HG03064 (cell line): ENCODE data around the gene CLCNKA.
"Not testable (repeated sequence)": the region's sequence is repeated elsewhere in the genome, so short reads cannot be mapped to it uniquely, and the experiment has no call there.

Experiments
- ATAC-seq: cut with Tn5 transposase; IDR thresholded peaks from one replicate; pipeline ENCODE4 v1.9.1; 2021; ENCODE audit warnings: low read depth; ENCODE audit not compliant: unreplicated experiment

Gene CLCNKA

GRCh38 chr1:16057314-16057915 is 35.6 kb downstream of the CLCNKA start:
- ATAC-seq, result not testable (repeated sequence)

GRCh38 chr1:16058394-16059120 is 36.7 kb downstream of the CLCNKA start:
- not testable (repeated sequence) for ATAC-seq

GRCh38 chr1:16061266-16061665 is 39.4 kb downstream of the CLCNKA start:
- ATAC-seq, result no peak

- ATAC-seq, result not testable (repeated sequence)
These were observed 40.3 kb downstream of the CLCNKA start for GRCh38 chr1:16061989-16062686.

GRCh38 chr1:16062687-16063075 is 40.8 kb downstream of the CLCNKA start:
- ATAC-seq, result not testable (repeated sequence)

GRCh38 chr1:16063226-16063829 is 41.5 kb downstream of the CLCNKA start:
- no peak for ATAC-seq

GRCh38 chr1:16063921-16064320 is 42.1 kb downstream of the CLCNKA start:
- no peak for ATAC-seq

- no peak for ATAC-seq
These were observed 42.9 kb downstream of the CLCNKA start for GRCh38 chr1:16064536-16065268.

GRCh38 chr1:16065269-16065576 is 43.4 kb downstream of the CLCNKA start:
- no peak for ATAC-seq

GRCh38 chr1:16066245-16066644 is 44.4 kb downstream of the CLCNKA start:
- no peak for ATAC-seq

- ATAC-seq, result no peak
These were observed 45.4 kb downstream of the CLCNKA start for GRCh38 chr1:16067127-16067768.

- ATAC-seq, result no peak
These were observed 46.1 kb downstream of the CLCNKA start for GRCh38 chr1:16067933-16068332.

GRCh38 chr1:16068356-16069270 is 46.8 kb downstream of the CLCNKA start:
- no peak for ATAC-seq

GRCh38 chr1:16070640-16071355 is 49.0 kb downstream of the CLCNKA start:
- no peak for ATAC-seq

GRCh38 chr1:16071614-16072013 is 49.8 kb downstream of the CLCNKA start:
- ATAC-seq, result no peak

- no peak for ATAC-seq
These were observed 50.3 kb downstream of the CLCNKA start for GRCh38 chr1:16072095-16072494.

GRCh38 chr1:16072616-16073484 is 51.0 kb downstream of the CLCNKA start:
- ATAC-seq, result no peak
